ENCODE results near the gene NXPH4. TPM values are rescaled to one million over a fixed set of nuclear protein-coding genes. Genes with fewer than 3 reads are reported as not detected.

The NXPH4 gene
- total and polyA plus RNA-seq, 10 of the 15 experiments (the other 5 are each of a cell fraction or from before 2014, with no cell fraction given), result 0.03 to 0.26 TPM; not detected in 8

- TF ChIP-seq NR2C2 (IDR thresholded peaks at IDR 0.05; ENCODE audit: borderline replicate concordance, control insufficient read depth, insufficient read length, low read depth), result no peak
Observed at GRCh38 chr12:57212701-57213057, 3.9 kb upstream of the NXPH4 start (continued).

DNA sequence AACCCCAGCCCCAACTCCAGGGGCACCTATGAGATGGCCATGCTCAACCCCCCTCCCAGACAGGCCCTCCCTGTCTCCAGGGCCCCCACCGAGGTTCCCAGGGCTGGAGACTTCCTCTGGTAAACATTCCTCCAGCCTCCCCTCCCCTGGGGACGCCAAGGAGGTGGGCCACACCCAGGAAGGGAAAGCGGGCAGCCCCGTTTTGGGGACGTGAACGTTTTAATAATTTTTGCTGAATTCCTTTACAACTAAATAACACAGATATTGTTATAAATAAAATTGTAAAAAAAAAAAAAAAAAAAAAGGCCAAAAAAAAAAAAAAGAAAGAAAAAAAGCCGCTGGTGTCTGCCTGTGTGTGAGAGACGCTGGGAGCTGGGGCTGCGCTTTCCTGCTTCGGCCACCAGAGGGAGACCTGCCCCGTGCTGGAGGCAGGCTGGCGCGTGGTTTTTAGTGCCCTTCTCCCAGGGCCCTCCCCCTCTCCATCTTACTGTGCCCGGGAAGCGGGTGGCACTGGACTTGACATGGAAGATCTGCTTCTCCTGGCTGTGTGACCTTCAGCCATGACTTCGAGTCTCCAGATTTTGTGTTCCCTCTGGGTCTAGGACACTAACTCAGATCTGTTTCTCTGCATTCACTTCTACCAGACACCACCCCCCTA lies 3.4 kb upstream of the NXPH4 start:
- H3K79me2 ChIP-seq (ENCODE audit: control insufficient read depth, insufficient read depth, low read length), result no peaks in the 10 kb centered on the region
- under 1% methylated on average over 16 of the region's 16 CpGs for WGBS (ENCODE audit: insufficient coverage, insufficient replicate concordance, low lambda C conversion rate, missing lambda C conversion rate)
- SMC1A ChIA-PET (ENCODE audit: uncharacterized antibody, unreplicated experiment), result interaction anchor here (0.7 to 4.2 kb wide), 13 partner anchors 10 to 256 kb away, joined by 3 to 55 read pairs (median 5); partner anchors contain the start of genes GLI1, INHBE and SHMT2
- no peak overlapping the region for H3K27ac ChIP-seq (ENCODE audit: control insufficient read depth, insufficient read depth)
- H3K27me3 ChIP-seq (replicated peaks in 1 of 2; ENCODE audit: control insufficient read depth in 2 of 2, insufficient read depth in 2 of 2, low read length in 1 of 2), result peaks cover 16 to 20% of the 10 kb centered on the region in 2 experiments
- BruUV-seq (replicated peaks), result no TSS peak
- H4K20me1 ChIP-seq (ENCODE audit: control insufficient read depth, insufficient read depth), result no peaks in the 10 kb centered on the region
- RAD21 ChIA-PET (ENCODE audit: unreplicated experiment), result interaction anchor here (0.7 to 3.6 kb wide), 13 partner anchors 10 to 343 kb away, joined by 3 to 35 read pairs (median 7); partner anchors contain the start of genes INHBE and SHMT2
- no peak overlapping the region for H2AFZ ChIP-seq (ENCODE audit: control insufficient read depth, low read depth, low read length)
- H3K4me1 ChIP-seq (ENCODE audit: control insufficient read depth, insufficient read depth, low read length), result peaks cover 13% of the 10 kb centered on the region
- CTCF ChIA-PET, result interaction anchor here (0.6 to 4.7 kb wide), 30 partner anchors 10 to 250 kb away, joined by 3 to 271 read pairs (median 4); partner anchors contain the start of genes GLI1, INHBE, LRP1 and SHMT2
- DNase-seq (ENCODE audit: low read depth, low spot score) (peak; percentile 27), ATAC-seq (peak; percentile 79), FAIRE-seq (peak; percentile 75)
- no peak overlapping the region for H3K4me3 ChIP-seq
- no peak overlapping the region for H3K4me2 ChIP-seq (ENCODE audit: control insufficient read depth, insufficient read depth)
- POLR2A ChIA-PET, result interaction anchor here (0.7 to 1.9 kb wide), 7 partner anchors 14 to 567 kb away, joined by 4 to 12 read pairs (median 5); partner anchors contain the start of gene SHMT2
- intact Hi-C loops (cut with micrococcal nuclease; ENCODE audit: unreplicated experiment), result loop anchor here (1.0 kb wide), 2 partner anchors 26 to 30 kb away; no protein-coding TSS in a partner anchor
- H3K9ac ChIP-seq (ENCODE audit: control insufficient read depth, insufficient read depth, low read length), result no peak overlapping the region
- H3K9me3 ChIP-seq (replicated peaks; ENCODE audit: control insufficient read depth, insufficient read depth, low read length), result no peaks in the 10 kb centered on the region
- in situ Hi-C loops (cut with MboI), result loop anchor here (5.0 kb wide), 1 partner anchor 34 kb away; no protein-coding TSS in a partner anchor
- no peaks in the 10 kb centered on the region for H3K36me3 ChIP-seq (ENCODE audit: control insufficient read depth in 2 of 2, insufficient read depth in 2 of 2, low read length in 1 of 2)
- no peak for TF ChIP-seq CBX3 (IDR thresholded peaks at IDR 0.05; ENCODE audit: borderline replicate concordance, low read depth)
- no peak for TF ChIP-seq TCF3 (IDR thresholded peaks at IDR 0.05; ENCODE audit: borderline replicate concordance, insufficient read depth, low read depth, low read length)
- no peak for TF ChIP-seq MEF2B (IDR thresholded peaks at IDR 0.05; ENCODE audit: partially characterized antibody, poor library complexity, severe bottlenecking)
- no peak for TF ChIP-seq KLF5 (IDR thresholded peaks at IDR 0.05; ENCODE audit: partially characterized antibody)
- no peak for TF ChIP-seq SUZ12 (IDR thresholded peaks at IDR 0.05; ENCODE audit: unreplicated experiment)
- TF ChIP-seq ZBTB40 (IDR thresholded peaks at IDR 0.05; ENCODE audit: borderline replicate concordance), result peak; percentile 60
- no peak for TF ChIP-seq ZNF24 (IDR thresholded peaks at IDR 0.05)
- no peak for TF ChIP-seq ASH2L (IDR thresholded peaks at IDR 0.05; ENCODE audit: borderline replicate concordance, low read depth)
- no peak for TF ChIP-seq DPF2 (IDR thresholded peaks at IDR 0.05)
- TF ChIP-seq POLR2A (IDR thresholded peaks at IDR 0.05; ENCODE audit: low read depth, low read length), result no peak
- TF ChIP-seq, protein P1, sequence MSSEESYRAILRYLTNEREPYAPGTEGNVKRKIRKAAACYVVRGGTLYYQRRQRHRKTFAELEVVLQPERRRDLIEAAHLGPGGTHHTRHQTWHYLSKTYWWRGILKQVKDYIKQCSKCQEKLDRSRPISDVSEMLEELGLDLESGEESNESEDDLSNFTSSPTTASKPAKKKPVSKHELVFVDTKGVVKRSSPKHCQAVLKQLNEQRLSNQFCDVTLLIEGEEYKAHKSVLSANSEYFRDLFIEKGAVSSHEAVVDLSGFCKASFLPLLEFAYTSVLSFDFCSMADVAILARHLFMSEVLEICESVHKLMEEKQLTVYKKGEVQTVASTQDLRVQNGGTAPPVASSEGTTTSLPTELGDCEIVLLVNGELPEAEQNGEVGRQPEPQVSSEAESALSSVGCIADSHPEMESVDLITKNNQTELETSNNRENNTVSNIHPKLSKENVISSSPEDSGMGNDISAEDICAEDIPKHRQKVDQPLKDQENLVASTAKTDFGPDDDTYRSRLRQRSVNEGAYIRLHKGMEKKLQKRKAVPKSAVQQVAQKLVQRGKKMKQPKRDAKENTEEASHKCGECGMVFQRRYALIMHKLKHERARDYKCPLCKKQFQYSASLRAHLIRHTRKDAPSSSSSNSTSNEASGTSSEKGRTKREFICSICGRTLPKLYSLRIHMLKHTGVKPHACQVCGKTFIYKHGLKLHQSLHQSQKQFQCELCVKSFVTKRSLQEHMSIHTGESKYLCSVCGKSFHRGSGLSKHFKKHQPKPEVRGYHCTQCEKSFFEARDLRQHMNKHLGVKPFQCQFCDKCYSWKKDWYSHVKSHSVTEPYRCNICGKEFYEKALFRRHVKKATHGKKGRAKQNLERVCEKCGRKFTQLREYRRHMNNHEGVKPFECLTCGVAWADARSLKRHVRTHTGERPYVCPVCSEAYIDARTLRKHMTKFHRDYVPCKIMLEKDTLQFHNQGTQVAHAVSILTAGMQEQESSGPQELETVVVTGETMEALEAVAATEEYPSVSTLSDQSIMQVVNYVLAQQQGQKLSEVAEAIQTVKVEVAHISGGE (CRISPR knock-in tag; IDR thresholded peaks at IDR 0.05), result no peak
- no peak for TF ChIP-seq SREBF1 (IDR thresholded peaks at IDR 0.05; ENCODE audit: low read length)
- no peak for TF ChIP-seq GABPA (IDR thresholded peaks at IDR 0.05; ENCODE audit: low read depth)
- TF ChIP-seq NFYB (IDR thresholded peaks at IDR 0.05; ENCODE audit: insufficient read depth, low read depth, low read length), result no peak
